Measurements from ENCODE around the gene TNFRSF13B.

- TF ChIP-seq CTCF (IDR thresholded peaks at IDR 0.05) = no peak
- no peak for TF ChIP-seq POLR2AphosphoS5 (IDR thresholded peaks at IDR 0.05)
These were observed 45.1 kb downstream of the TNFRSF13B start for GRCh38 chr17:16926571-16927451.
